Cardiac fibroblast (primary cell): ENCODE results near the gene SNW1.

ENCODE experiments used
- DNase-seq, 2 donors: peaks; one replicate each; pipeline versions ENCODE4 v3.0.0 to v3.0.0-alpha.2; 2010; ENCODE audit warnings: low read depth in 2 of 2
- H3K4me3 ChIP-seq, 2 donors: replicated peaks in 1 of 2; 1 replicate in 1 of 2; 2 replicates in 1 of 2; pipeline ENCODE4 v1.5.1; 2011; ENCODE audit warnings: low read depth in 2 of 2, low read length in 2 of 2, mild to moderate bottlenecking in 2 of 2, moderate library complexity in 1 of 2
- CTCF ChIP-seq: IDR thresholded peaks from one replicate; pipeline ENCODE4 v1.5.1; 2011; ENCODE audit warnings: low read depth, mild to moderate bottlenecking, low read length, inconsistent platforms

SNW1 gene

DNA sequence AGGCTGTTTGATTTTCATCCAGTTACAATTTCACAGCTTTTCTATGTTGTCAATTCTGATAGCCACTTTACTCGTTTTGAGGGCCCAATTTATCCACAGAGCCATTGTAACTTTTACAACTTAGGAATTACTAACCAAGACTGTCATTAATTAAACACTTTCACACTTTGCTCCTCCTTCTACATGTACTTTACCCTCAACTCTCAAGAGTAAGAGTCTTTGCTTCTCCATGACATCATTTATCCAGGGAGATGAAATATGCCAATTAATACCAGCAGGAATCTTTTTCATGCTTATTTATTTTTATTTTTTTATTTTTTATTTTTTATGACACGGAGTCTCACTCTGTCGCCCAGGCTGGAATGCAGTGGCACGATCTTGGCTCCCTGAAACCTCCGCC lies 39.5 kb downstream of the SNW1 start:
- DNase-seq, result no peak
- H3K4me3 ChIP-seq, result no peak overlapping the region
- TF ChIP-seq CTCF, result no peak

GRCh38 chr14:77717608-77718305 lies 43.2 kb downstream of the SNW1 start:
- TF ChIP-seq CTCF, result no peak
- no peak overlapping the region for H3K4me3 ChIP-seq
- DNase-seq, result no peak

DNA sequence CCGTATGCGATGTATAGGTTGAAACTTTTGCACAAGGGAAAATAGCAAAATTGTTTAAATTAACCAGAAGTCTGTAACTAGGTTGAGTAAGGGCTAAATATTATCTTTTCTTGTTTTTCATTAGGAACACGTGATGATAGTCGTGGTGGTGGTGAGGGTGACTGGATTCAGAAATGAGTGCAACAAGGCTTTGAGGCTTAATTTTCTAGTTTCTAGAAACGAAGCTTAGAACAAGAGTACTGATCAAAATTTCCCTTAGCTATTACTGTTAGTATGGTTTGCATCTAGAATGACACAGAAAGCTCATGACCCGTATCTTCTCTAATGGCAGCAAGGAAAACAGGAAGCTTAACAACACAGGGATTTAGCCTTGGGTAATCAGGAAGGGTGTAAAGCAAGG lies 46.0 kb downstream of the SNW1 start:
- no peak for DNase-seq
- TF ChIP-seq CTCF, result no peak
- H3K4me3 ChIP-seq, result no peak overlapping the region

DNA sequence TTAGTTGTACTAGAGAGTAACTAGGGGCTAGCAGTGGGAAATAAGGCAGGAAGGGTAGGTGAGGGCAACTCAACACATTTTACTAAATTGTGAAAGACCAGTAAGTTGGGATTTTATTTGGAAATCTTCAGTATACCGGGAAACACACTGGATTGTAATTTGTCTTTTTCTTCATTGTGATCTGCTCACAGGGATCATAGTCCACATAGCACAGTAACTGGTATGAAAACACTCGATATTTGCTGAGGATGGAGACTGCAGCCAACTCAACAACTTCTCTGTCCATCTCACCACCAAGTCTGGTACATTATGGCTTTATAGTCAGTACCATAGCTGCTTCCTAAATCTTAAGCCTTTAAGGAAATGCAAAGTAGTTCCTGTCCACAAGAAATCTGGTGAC lies 50.6 kb downstream of the SNW1 start:
- DNase-seq, result no peak
- no peak overlapping the region for H3K4me3 ChIP-seq
- no peak for TF ChIP-seq CTCF

DNA sequence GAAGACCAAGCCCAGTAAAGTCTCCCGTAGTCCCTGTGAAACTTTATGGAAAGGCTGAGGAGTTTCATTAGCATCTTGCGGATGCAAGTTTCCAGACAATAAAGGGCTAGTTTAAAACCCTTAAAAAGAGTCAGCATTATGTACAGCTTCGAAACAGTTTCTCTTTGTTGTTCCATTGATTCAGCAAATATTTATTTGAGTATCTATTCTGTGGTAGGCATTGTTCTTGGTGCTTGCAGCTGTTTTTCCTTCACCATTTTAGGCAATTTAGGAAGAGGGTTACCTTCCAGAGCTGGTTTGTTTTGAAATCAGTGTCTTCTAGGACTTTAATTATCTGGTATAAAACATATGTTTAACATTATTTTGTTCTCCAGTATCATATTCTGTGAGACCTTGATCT lies 51.5 kb downstream of the SNW1 start:
- no peak for TF ChIP-seq CTCF
- peak overlapping the region in 1 of 2 donors; percentile 5 for H3K4me3 ChIP-seq
- no peak for DNase-seq

DNA sequence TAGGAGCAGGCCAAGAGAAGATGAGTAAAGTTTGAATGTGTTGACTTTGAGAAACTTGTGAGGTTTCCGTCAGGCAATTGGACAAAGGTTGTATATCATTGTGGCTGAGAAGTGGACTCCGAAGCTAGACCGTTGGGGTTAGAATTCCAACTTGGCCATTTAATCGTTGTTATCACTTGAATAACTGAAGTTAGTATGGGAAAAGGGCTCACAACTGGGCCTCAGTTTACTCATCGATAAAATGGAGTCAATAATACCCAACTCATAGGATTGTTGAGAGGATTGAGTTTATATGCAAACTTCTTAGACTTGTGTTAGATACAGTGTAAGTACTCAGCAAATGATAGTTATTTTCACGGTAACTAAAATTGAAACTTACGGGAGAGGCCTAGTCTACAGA lies 52.2 kb downstream of the SNW1 start:
- no peak for TF ChIP-seq CTCF
- H3K4me3 ChIP-seq, result peak overlapping the region; percentile 91 to 93
- no peak for DNase-seq

- H3K4me3 ChIP-seq, result peak within 1 kb of the TSS; percentile 91 to 93
- peak; percentile 78 to 84 for DNase-seq
- TF ChIP-seq CTCF, result no peak
Measured at GRCh38 chr14:77707724-77708408, 53.1 kb downstream of the SNW1 start, which contains the start of the genes ALKBH1 and SLIRP. Gene ALKBH1 (minus strand): TSS chr14:77708023. CDS start chr14:77708004, 19 bp downstream. Gene SLIRP (plus strand): TSS chr14:77708103. CDS start chr14:77708112, 9 bp downstream.
